Colonic mucosa (tissue), 4 donors: ENCODE measurements around the gene AQP6. TPM values are rescaled to one million over a fixed set of nuclear protein-coding genes. Genes with fewer than 3 reads are reported as not detected.

Experiments
- DNase-seq: peaks from one replicate; pipeline ENCODE4 v3.0.0-alpha.2; 2020
- H3K27ac ChIP-seq: fragments of 200-600 bp; one replicate; pipeline ENCODE4 v1.8.0; 2021
- H3K27me3 ChIP-seq: fragments of 200-600 bp; one replicate; pipeline ENCODE4 v1.8.0; 2021
- H3K36me3 ChIP-seq: fragments of 200-600 bp; one replicate; pipeline ENCODE4 v1.8.0; 2021
- H3K4me1 ChIP-seq: fragments of 200-600 bp; one replicate; pipeline ENCODE4 v1.8.0; 2021; ENCODE audit warnings: mild to moderate bottlenecking
- H3K4me3 ChIP-seq: fragments of 200-600 bp; one replicate; pipeline ENCODE4 v1.8.0; 2021
- H3K9ac ChIP-seq, 2 donors: one replicate each; pipeline ENCODE4 v1.7.0; 2013; ENCODE audit warnings: control low read depth in 2 of 2, low read depth in 2 of 2, low read length in 2 of 2
- H3K9me3 ChIP-seq: fragments of 200-600 bp; one replicate; pipeline ENCODE4 v1.8.0; 2021
- intact Hi-C: fragments of 100-400 bp; cut with DNase I; formaldehyde crosslinking; loops from one replicate; pipeline ENCODE4 v1.14.1; 2022
- total RNA-seq, 2 donors: library from RNA; stranded (reverse); fragmentation: NEBNext Ultra II Directional in 1 of 2; extraction: Animal tissue kit (Norgen Biotek cat#: 25700) in 1 of 2; gene quantifications; one replicate each; pipeline ENCODE4 v1.2.1, GENCODE V29; 2021
- TF ChIP-seq, protein P1 (sequence below): fragments of 200-600 bp; IDR thresholded peaks from one replicate; pipeline ENCODE4 v1.8.0; 2022; ENCODE audit warnings: antibody characterized with exemption, mild to moderate bottlenecking
- donor health status: healthy.
- donor health status: DM: no; HTN: no; CAD: no.
- donor health status: DM: no; HTN: no; CAD: no.

The AQP6 gene
- total RNA-seq, 2 donors from 2014 or later = not detected

DNA sequence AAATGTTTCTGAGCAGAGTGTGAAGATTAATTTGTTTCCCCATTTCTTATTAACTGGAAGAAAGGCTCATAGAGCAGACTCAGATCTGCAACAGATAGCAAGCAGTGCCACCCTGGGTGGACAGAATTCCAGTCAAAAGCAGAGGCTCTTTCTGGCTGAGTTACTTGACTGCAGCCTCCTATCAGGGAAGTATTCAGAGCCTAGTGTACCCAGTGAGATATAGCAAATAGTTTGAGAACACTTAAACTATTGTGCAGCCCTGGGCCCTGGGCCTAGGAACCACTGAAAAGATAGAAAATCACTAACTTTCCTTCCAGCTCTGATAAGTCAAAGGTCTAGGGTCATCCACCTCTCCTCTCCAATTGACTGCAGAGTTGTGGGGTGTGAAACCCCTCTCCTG lies 33.4 kb upstream of the AQP6 start:
- H3K27ac ChIP-seq = no peak overlapping the region
- no peak overlapping the region for H3K9ac ChIP-seq
- DNase-seq = no peak
- H3K36me3 ChIP-seq = no peaks in the 10 kb centered on the region
- no peaks in the 10 kb centered on the region for H3K4me1 ChIP-seq
- TF ChIP-seq, protein P1, sequence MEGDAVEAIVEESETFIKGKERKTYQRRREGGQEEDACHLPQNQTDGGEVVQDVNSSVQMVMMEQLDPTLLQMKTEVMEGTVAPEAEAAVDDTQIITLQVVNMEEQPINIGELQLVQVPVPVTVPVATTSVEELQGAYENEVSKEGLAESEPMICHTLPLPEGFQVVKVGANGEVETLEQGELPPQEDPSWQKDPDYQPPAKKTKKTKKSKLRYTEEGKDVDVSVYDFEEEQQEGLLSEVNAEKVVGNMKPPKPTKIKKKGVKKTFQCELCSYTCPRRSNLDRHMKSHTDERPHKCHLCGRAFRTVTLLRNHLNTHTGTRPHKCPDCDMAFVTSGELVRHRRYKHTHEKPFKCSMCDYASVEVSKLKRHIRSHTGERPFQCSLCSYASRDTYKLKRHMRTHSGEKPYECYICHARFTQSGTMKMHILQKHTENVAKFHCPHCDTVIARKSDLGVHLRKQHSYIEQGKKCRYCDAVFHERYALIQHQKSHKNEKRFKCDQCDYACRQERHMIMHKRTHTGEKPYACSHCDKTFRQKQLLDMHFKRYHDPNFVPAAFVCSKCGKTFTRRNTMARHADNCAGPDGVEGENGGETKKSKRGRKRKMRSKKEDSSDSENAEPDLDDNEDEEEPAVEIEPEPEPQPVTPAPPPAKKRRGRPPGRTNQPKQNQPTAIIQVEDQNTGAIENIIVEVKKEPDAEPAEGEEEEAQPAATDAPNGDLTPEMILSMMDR = no peak
- intact Hi-C loops = no loop called here
- no peak overlapping the region for H3K4me3 ChIP-seq
- H3K27me3 ChIP-seq = no peaks in the 10 kb centered on the region
- no peaks in the 10 kb centered on the region for H3K9me3 ChIP-seq

DNA sequence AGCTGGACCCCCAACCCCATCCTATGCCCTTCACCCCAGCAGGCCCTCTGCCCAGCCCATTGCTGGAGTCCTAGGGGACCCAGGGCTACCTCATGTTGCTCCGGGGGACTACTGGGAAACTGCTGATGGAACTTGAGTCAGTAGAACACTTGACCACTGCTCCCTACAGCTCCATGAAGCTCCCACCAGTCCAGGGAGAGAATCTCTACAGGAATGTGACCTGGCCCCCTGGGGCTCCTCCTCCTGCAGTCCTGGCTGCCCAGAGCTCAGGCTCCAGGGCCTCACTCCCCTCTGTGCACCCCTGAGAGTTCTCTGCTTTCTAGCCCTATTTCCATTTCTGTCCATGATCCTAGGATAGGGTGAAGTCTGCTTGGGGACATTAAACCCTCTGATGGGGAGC lies 33.0 kb upstream of the AQP6 start:
- no peaks in the 10 kb centered on the region for H3K27me3 ChIP-seq
- H3K27ac ChIP-seq = no peak overlapping the region
- no peaks in the 10 kb centered on the region for H3K9me3 ChIP-seq
- H3K36me3 ChIP-seq = no peaks in the 10 kb centered on the region
- H3K4me3 ChIP-seq = no peak overlapping the region
- no peaks in the 10 kb centered on the region for H3K4me1 ChIP-seq
- intact Hi-C loops = no loop called here
- H3K9ac ChIP-seq = no peak overlapping the region
- no peak for DNase-seq
- TF ChIP-seq, protein P1 = no peak

DNA sequence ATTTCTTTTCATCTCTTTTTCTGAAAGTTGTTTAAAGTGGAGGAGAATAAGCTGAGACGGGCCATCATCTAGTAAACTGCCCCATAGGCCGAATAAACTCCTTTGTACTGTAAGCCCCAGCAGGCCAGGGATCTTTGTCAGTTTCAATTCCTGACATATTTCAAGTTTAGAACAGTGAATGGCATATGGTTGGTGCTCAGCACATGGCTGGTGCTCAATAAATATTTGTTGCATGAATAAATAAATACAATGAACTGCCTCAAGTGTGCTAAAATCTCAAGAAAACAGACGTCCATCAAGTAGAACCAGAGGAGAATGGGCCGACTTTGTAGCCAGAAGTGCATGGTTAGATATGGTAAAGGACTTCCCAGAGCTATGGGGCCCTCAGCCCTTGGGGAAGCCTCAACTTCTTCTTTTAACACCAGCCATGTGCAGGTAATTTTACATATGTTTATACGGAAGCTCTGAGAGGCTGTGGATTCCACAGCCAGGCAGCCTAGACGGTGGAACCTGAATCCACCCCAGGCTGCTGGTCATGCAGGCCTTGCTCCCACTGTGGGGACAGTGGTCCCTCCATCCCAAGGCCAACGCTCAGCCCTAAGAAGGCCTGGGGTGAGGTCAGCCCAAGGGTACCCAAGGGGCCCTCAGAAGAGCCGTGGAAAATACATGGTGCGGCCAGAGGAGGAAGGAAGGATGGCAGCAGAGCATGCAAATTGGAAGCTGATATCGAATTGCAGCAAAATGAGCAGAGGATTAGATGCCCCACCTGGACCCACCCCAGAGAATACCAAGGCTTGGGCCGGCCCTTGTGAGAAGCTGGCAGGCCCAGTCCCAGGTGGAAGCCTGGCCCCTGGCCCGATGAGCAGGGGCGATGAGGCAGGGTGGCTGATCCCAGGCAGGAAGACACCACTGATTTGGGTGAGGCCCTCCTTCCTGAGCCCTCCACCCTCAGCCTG lies 30.9 kb upstream of the AQP6 start:
- DNase-seq = no peak
- H3K27me3 ChIP-seq = no peaks in the 10 kb centered on the region
- peaks cover 8% of the 10 kb centered on the region for H3K4me1 ChIP-seq
- no peaks in the 10 kb centered on the region for H3K36me3 ChIP-seq
- H3K27ac ChIP-seq = no peak overlapping the region
- no peak overlapping the region for H3K9ac ChIP-seq
- no peak overlapping the region for H3K4me3 ChIP-seq
- no peaks in the 10 kb centered on the region for H3K9me3 ChIP-seq
- intact Hi-C loops = no loop called here
- TF ChIP-seq, protein P1 = no peak

DNA sequence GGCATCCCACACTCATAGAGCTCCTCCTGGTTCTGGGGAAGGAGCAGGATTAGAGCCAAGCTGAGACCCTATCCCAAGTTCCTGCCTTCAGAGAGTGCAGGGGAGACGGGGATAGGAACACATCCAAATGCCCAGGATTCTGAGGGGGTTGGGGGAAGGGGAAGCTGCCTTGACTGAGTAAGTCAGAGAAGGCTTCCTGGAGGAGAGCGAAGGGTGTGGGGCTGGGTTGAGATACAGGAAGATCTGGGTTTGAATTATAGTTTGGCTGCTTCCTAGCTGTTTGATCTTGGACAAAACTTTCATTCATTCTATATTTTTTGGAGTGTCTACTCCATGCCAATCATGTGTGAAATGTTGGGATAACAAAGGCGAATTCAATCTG lies 30.2 kb upstream of the AQP6 start:
- intact Hi-C loops = no loop called here
- Histone ChIP-seq H3K9me3 (no peaks in the 10 kb centered on the region), H3K4me1 (peaks cover 8% of the 10 kb centered on the region), H3K4me3 (no peak overlapping the region), H3K36me3 (no peaks in the 10 kb centered on the region), H3K27ac (no peak overlapping the region), H3K9ac (no peak overlapping the region), H3K27me3 (no peaks in the 10 kb centered on the region)
- TF ChIP-seq, protein P1 = no peak
- no peak for DNase-seq

DNA sequence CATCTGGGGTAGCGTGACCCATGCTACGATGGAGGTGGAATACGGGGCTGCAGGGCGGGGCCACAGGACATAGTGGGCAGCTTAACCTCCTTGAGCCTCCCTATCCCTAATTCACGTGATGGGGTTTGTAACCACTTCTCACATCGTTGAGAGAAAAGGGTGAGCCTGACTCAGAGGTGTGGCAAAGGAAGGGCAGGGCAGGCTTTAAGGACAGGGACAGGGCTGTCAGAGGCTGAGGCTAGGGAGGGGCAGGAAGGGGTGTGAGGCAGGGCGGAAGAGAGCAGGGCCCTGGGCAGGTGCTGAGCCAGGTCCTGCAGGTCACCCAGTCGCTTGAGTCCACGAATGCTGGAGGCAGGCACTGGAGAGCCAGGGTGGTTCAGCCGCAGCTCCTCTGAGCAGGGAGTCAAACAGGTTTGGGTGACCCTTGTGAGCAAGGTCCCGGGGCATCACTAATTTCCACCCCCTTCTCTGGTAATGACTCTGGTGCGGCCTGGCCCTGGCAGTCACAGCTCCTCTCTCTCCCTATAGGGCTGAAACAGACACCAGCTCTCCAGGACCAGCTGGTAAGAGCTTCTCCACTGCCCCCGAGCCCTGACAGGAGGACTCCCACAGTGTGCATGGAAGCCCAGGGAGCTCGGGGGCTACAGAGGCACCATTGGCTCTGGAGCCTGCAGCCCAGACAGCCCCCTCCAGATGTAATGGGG lies 29.7 kb upstream of the AQP6 start:
- Histone ChIP-seq H3K27ac (no peak overlapping the region), H3K27me3 (no peaks in the 10 kb centered on the region), H3K9ac (no peak overlapping the region), H3K4me3 (no peak overlapping the region), H3K36me3 (no peaks in the 10 kb centered on the region), H3K9me3 (no peaks in the 10 kb centered on the region), H3K4me1 (peaks cover 8% of the 10 kb centered on the region)
- TF ChIP-seq, protein P1 = no peak
- intact Hi-C loops = no loop called here
- peak; percentile 76 for DNase-seq
